Breast epithelium (tissue), 4 donors: ENCODE results near the gene PTPN14. TPM values are rescaled to one million over a fixed set of nuclear protein-coding genes. Genes with fewer than 3 reads are reported as not detected.

Experiments used
- DNase-seq, 2 donors: peaks; one replicate each; pipeline ENCODE4 v3.0.0-alpha.2; 2019; ENCODE audit warnings: low spot score in 2 of 2
- H3K27ac ChIP-seq, 2 donors: fragments of 200-600 bp; sonication (generic) in 1 of 2; one replicate each; pipeline ENCODE4 v1.5.1; 2016 to 2019; ENCODE audit warnings: mild to moderate bottlenecking in 1 of 2
- H3K27me3 ChIP-seq, 2 donors: fragments of 200-600 bp; sonication (generic) in 1 of 2; one replicate each; pipeline versions ENCODE4 v1.5.1 to v1.6.0; 2017 to 2019; ENCODE audit warnings: control low read depth in 1 of 2, mild to moderate bottlenecking in 1 of 2
- H3K36me3 ChIP-seq: fragments of 200-600 bp; one replicate; pipeline ENCODE4 v1.5.1; 2019
- H3K4me1 ChIP-seq, 2 donors: fragments of 200-600 bp; sonication (generic); one replicate each; pipeline ENCODE4 v1.5.1; 2016 to 2019; ENCODE audit warnings: control low read depth in 1 of 2
- H3K4me3 ChIP-seq, 3 donors: fragments of 200-600 bp; sonication (generic); 1 replicate in 2 of 3; 2 replicates in 1 of 3; pipeline ENCODE4 v1.5.1; 2016 to 2019; ENCODE audit warnings: mild to moderate bottlenecking in 3 of 3, moderate library complexity in 2 of 3
- H3K9me3 ChIP-seq, 2 donors: fragments of 200-600 bp; sonication (generic) in 1 of 2; one replicate each; pipeline ENCODE4 v1.5.1; 2016 to 2019; ENCODE audit warnings: control low read depth in 1 of 2
- CTCF ChIP-seq, 3 donors: fragments of 450-650 bp; IDR thresholded peaks; one replicate each; pipeline ENCODE4 v1.5.1; 2016 to 2017; ENCODE audit warnings: antibody characterized with exemption in 3 of 3, mild to moderate bottlenecking in 3 of 3, moderate library complexity in 3 of 3
- POLR2A ChIP-seq: fragments of 450-650 bp; IDR thresholded peaks from one replicate; pipeline ENCODE4 v1.6.1; 2016; ENCODE audit warnings: antibody characterized with exemption, mild to moderate bottlenecking, moderate library complexity
- POLR2AphosphoS5 ChIP-seq, 3 donors: sonication (generic); formaldehyde crosslinking; IDR thresholded peaks; one replicate each; pipeline ENCODE4 v1.6.1; 2017; ENCODE audit warnings: antibody characterized with exemption in 3 of 3
- intact Hi-C: fragments of 100-400 bp; cut with DNase I; formaldehyde crosslinking; loops from one replicate; pipeline ENCODE4 v1.15.1; 2023; ENCODE audit warnings: low total_unique reads
- total RNA-seq, 3 donors: library from RNA; depleted of rRNA; stranded (reverse); fragments of >200 nt; gene quantifications; one replicate each; pipeline ENCODE4 v1.1.0, GENCODE V29; 2016

PTPN14 gene
- total RNA-seq, 3 donors from 2014 or later: 30.4 to 57.4 (median 49.5) TPM

GRCh38 chr1:214587165-214587564 lies 35.8 kb upstream of the PTPN14 start:
- Histone ChIP-seq H3K4me3 (no peak overlapping the region), H3K9me3 (no peaks in the 10 kb centered on the region), H3K36me3 (no peaks in the 10 kb centered on the region), H3K27me3 (no peaks in the 10 kb centered on the region), H3K27ac (no peak overlapping the region), H3K4me1 (peaks cover 0 to 3% of the 10 kb centered on the region in 2 donors)
- no peak for DNase-seq
- intact Hi-C loops: loop anchor here (5.0 kb wide), 1 partner anchor 1195 kb away; no protein-coding TSS in a partner anchor
- no peak for TF ChIP-seq POLR2A
- no peak for TF ChIP-seq POLR2AphosphoS5 (IDR thresholded peaks at IDR 0.05)
- TF ChIP-seq CTCF (IDR thresholded peaks at IDR 0.05): no peak

- H3K4me1 ChIP-seq: peaks cover 0 to 8% of the 10 kb centered on the region in 2 donors
- DNase-seq: no peak
- H3K27ac ChIP-seq: no peak overlapping the region
- H3K27me3 ChIP-seq: no peaks in the 10 kb centered on the region
- no peak for TF ChIP-seq POLR2A
- no peak for TF ChIP-seq CTCF (IDR thresholded peaks at IDR 0.05)
- TF ChIP-seq POLR2AphosphoS5 (IDR thresholded peaks at IDR 0.05): no peak
- no peaks in the 10 kb centered on the region for H3K36me3 ChIP-seq
- no peaks in the 10 kb centered on the region for H3K9me3 ChIP-seq
- H3K4me3 ChIP-seq: no peak overlapping the region
- intact Hi-C loops: loop anchor here (5.0 kb wide), 1 partner anchor 1194 kb away; no protein-coding TSS in a partner anchor
These were observed 35.2 kb upstream of the PTPN14 start for GRCh38 chr1:214586621-214587020.

GRCh38 chr1:214584805-214585766 lies 33.7 kb upstream of the PTPN14 start:
- peaks cover 0 to 9% of the 10 kb centered on the region in 2 donors for H3K4me1 ChIP-seq
- TF ChIP-seq CTCF (IDR thresholded peaks at IDR 0.05): peak; percentile 56 to 88 (median 76)
- TF ChIP-seq POLR2A: no peak
- TF ChIP-seq POLR2AphosphoS5 (IDR thresholded peaks at IDR 0.05): no peak
- DNase-seq: no peak
- intact Hi-C loops: loop anchor here (5.0 kb wide), 1 partner anchor 1193 kb away; no protein-coding TSS in a partner anchor
- no peaks in the 10 kb centered on the region for H3K27me3 ChIP-seq
- no peaks in the 10 kb centered on the region for H3K9me3 ChIP-seq
- H3K36me3 ChIP-seq: no peaks in the 10 kb centered on the region
- H3K4me3 ChIP-seq: no peak overlapping the region
- no peak overlapping the region for H3K27ac ChIP-seq

GRCh38 chr1:214583824-214584554 lies 32.6 kb upstream of the PTPN14 start:
- Histone ChIP-seq H3K27me3 (no peaks in the 10 kb centered on the region), H3K36me3 (no peaks in the 10 kb centered on the region), H3K4me1 (peaks cover 0 to 9% of the 10 kb centered on the region in 2 donors), H3K27ac (no peak overlapping the region), H3K9me3 (no peaks in the 10 kb centered on the region), H3K4me3 (no peak overlapping the region)
- intact Hi-C loops: no loop called here
- DNase-seq: no peak
- no peak for TF ChIP-seq CTCF (IDR thresholded peaks at IDR 0.05)
- TF ChIP-seq POLR2AphosphoS5 (IDR thresholded peaks at IDR 0.05): no peak
- TF ChIP-seq POLR2A: no peak
